HCT116 (cell line): ENCODE results near the gene NCBP3. TPM values are rescaled to one million over a fixed set of nuclear protein-coding genes. Genes with fewer than 3 reads are reported as not detected.

Experiments used
- ATAC-seq: fragments of 200-7000 bp; cut with Tn5 transposase; 2 replicates; pipeline ENCODE4 v1.9.1; 2020; ENCODE audit warnings: mild to moderate bottlenecking, moderate library complexity
- BruUV-seq: library from RNA; stranded (reverse); fragments of 400-500 nt; replicated peaks from 2 replicates; lab custom pipeline; 2021; lab: Mats Ljungman, UMichigan
- CTCF ChIA-PET: fragments of 300-600 bp; sonication (Branson Sonifier 250); formaldehyde crosslinking; loops from one replicate; lab custom pipeline; 2021; ENCODE audit warnings: antibody characterized with exemption; lab: Charles Lee
- POLR2A ChIA-PET: fragments of 300-600, 350-600 bp; sonication (Branson Sonifier 250); formaldehyde crosslinking; loops from one replicate; lab custom pipeline; 2021; ENCODE audit warnings: antibody characterized with exemption; lab: Charles Lee
- RAD21 ChIA-PET, 2 experiments: fragments of 300-600 bp; sonication (Branson Sonifier 250); formaldehyde crosslinking; loops; one replicate each; lab custom pipeline; 2023; ENCODE audit warnings: low total read pairs in 2 of 2; ENCODE audit not compliant: uncharacterized antibody in 2 of 2, unreplicated experiment in 2 of 2, low non-redundant PET in 1 of 2; lab: Charles Lee
- DNase-seq: peaks from one replicate; pipeline ENCODE4 v3.0.0-alpha.2; 2010; ENCODE audit warnings: low read depth, low spot score
- H2AFZ ChIP-seq: fragments of 200-600 bp; shearing (Covaris generic), sonication (generic); 2 replicates; pipeline ENCODE4 v1.6.1; 2017; ENCODE audit warnings: low read depth, mixed run types, mixed read lengths, antibody characterized with exemption, low read length; ENCODE audit not compliant: poor library complexity, severe bottlenecking
- H3K27ac ChIP-seq: 2 replicates; pipeline ENCODE4 v1.5.1; 2012; ENCODE audit warnings: low read depth, low read length
- H3K27me3 ChIP-seq: fragments of 200-600 bp; sonication (generic); 2 replicates; pipeline ENCODE4 v1.6.1; 2016; ENCODE audit warnings: mixed run types, low read length, mixed read lengths; ENCODE audit not compliant: insufficient read depth
- H3K36me3 ChIP-seq, 2 experiments: fragments of 200-500 bp in 1 of 2; fragments of 200-600 bp in 1 of 2; sonication (Bioruptor generic) in 1 of 2; sonication (generic) in 1 of 2; 2 replicates each; pipeline versions ENCODE4 v1.5.1 to v1.6.1; 2014 to 2016; ENCODE audit warnings: low read length in 2 of 2, inconsistent platforms in 1 of 2, mixed read lengths in 1 of 2, mixed run types in 1 of 2; ENCODE audit not compliant: insufficient read depth in 2 of 2, control insufficient read depth in 1 of 2
- H3K4me1 ChIP-seq, 2 experiments: fragments of 200-600 bp in 1 of 2; sonication (generic) in 1 of 2; 2 replicates each; pipeline versions ENCODE4 v1.5.1 to v1.6.1; 2012 to 2017; ENCODE audit warnings: low read length in 2 of 2, inconsistent platforms in 1 of 2, mild to moderate bottlenecking in 1 of 2, mixed read lengths in 1 of 2, mixed run types in 1 of 2, moderate library complexity in 1 of 2; ENCODE audit not compliant: insufficient read depth in 2 of 2, control insufficient read depth in 1 of 2
- H3K4me2 ChIP-seq: fragments of 200-600 bp; sonication (generic); 2 replicates; pipeline ENCODE4 v1.6.1; 2017; ENCODE audit warnings: mixed run types, low read length, mixed read lengths
- H3K4me3 ChIP-seq, 2 experiments: fragments of 200-600 bp in 1 of 2; sonication (generic) in 1 of 2; replicated peaks in 1 of 2; 2 replicates each; pipeline ENCODE4 v1.5.1; 2011 to 2016; ENCODE audit warnings: low read length in 2 of 2, control low read depth in 1 of 2, low read depth in 1 of 2, mild to moderate bottlenecking in 1 of 2, mixed read lengths in 1 of 2, mixed run types in 1 of 2
- H3K79me2 ChIP-seq: fragments of 200-600 bp; sonication (generic); 2 replicates; pipeline ENCODE4 v1.6.1; 2017; ENCODE audit warnings: mild to moderate bottlenecking, mixed run types, low read length, moderate library complexity, mixed read lengths; ENCODE audit not compliant: insufficient read depth
- H3K9ac ChIP-seq: fragments of 200-600 bp; sonication (generic); 2 replicates; pipeline ENCODE4 v1.6.1; 2016; ENCODE audit warnings: low read length, mixed read lengths
- H3K9me2 ChIP-seq: fragments of 200-600 bp; sonication (generic), shearing (Covaris generic); 2 replicates; pipeline ENCODE4 v1.6.1; 2017; ENCODE audit warnings: mixed run types, mild to moderate bottlenecking, moderate library complexity; ENCODE audit not compliant: insufficient read depth
- H3K9me3 ChIP-seq, 2 experiments: fragments of 200-500 bp in 1 of 2; fragments of 200-600 bp in 1 of 2; sonication (Bioruptor generic) in 1 of 2; sonication (generic) in 1 of 2; 2 replicates each; pipeline ENCODE4 v1.6.1; 2014 to 2017; ENCODE audit warnings: low read length in 2 of 2, mixed read lengths in 2 of 2, inconsistent platforms in 1 of 2, low read depth in 1 of 2, mild to moderate bottlenecking in 1 of 2, mixed run types in 1 of 2, moderate library complexity in 1 of 2; ENCODE audit not compliant: control insufficient read depth in 1 of 2, insufficient read depth in 1 of 2
- H4K20me1 ChIP-seq: fragments of 200-600 bp; sonication (generic), shearing (Covaris generic); 2 replicates; pipeline ENCODE4 v1.6.1; 2017; ENCODE audit warnings: mixed run types, mild to moderate bottlenecking, moderate library complexity; ENCODE audit not compliant: insufficient read depth
- CBX3 ChIP-seq: IDR thresholded peaks from 2 replicates; pipeline ENCODE4 v1.6.1; 2012; ENCODE audit warnings: low read depth
- EGR1 ChIP-seq: IDR thresholded peaks from 2 replicates; pipeline ENCODE4 v1.6.1; 2012; ENCODE audit warnings: low read depth
- ELF1 ChIP-seq: IDR thresholded peaks from 2 replicates; pipeline ENCODE4 v1.6.1; 2012; ENCODE audit warnings: low read depth, borderline replicate concordance
- FOSL1 ChIP-seq: IDR thresholded peaks from 2 replicates; pipeline ENCODE4 v1.6.1; 2012; ENCODE audit warnings: low read depth
- SP1 ChIP-seq: IDR thresholded peaks from 2 replicates; pipeline ENCODE4 v1.6.1; 2012; ENCODE audit warnings: low read depth
- TCF7L2 ChIP-seq: IDR thresholded peaks from 2 replicates; pipeline ENCODE4 v1.7.0; 2011; ENCODE audit warnings: borderline replicate concordance, inconsistent platforms; ENCODE audit not compliant: insufficient read depth, insufficient read length; ENCODE audit errors: extremely low read depth
- intact Hi-C: fragments of 100-400 bp; cut with micrococcal nuclease; formaldehyde crosslinking; loops from 2 replicates; pipeline ENCODE4 v1.10.0; 2022
- total RNA-seq: library from RNA; stranded (reverse); gene quantifications from one replicate; pipeline ENCODE4 v1.2.1, GENCODE V29; 2021; ENCODE audit not compliant: unreplicated experiment
- TF ChIP-seq, protein P1 (sequence below): IDR thresholded peaks from 2 replicates; pipeline ENCODE4 v1.6.1; 2011; ENCODE audit warnings: mild to moderate bottlenecking, low read length, moderate library complexity; ENCODE audit not compliant: insufficient replicate concordance; ENCODE audit errors: extremely low read depth
- TF ChIP-seq, protein P2 (sequence below): IDR thresholded peaks from 2 replicates; pipeline ENCODE4 v1.6.1; 2012

The NCBP3 gene
- total RNA-seq, 1 experiment from 2014 or later: 46.5 TPM

DNA sequence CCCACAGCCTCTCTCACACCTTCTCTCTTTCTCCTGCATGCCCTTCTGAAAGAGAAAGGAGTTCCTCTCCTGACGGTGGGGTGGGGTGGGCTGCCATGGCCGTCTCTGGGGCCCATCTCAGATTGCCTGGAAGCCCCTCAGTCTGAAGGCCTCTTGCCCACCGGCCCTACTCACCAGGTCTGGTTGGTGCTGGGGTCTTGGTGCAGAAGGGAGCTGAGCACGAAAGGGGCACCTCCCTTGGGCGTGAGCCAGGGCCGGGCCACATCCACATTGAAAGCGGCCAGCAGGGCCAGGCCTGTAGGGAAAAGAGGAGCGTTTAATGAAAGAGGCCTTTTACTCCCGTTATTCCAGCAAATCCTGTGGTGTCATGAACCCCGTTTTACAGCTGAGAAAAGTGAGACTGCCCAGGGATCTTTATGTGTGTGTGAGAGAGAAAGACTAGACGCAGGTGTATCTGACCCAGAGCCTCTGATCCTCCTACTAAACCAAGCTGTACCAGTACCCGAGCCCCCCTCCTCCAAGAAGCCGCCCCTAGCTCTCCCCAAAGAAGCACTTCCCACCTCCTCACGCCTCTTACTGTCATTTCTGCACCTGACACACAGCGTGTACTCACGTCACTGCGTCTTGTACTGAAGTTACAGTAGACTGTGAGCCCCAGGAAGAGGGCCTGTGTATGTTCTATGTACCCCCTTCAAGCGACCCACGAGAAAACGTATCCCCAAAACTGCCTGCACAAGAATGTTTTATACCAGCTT, 68.5 kb downstream of the NCBP3 start (continued):
- TF ChIP-seq, protein P1, sequence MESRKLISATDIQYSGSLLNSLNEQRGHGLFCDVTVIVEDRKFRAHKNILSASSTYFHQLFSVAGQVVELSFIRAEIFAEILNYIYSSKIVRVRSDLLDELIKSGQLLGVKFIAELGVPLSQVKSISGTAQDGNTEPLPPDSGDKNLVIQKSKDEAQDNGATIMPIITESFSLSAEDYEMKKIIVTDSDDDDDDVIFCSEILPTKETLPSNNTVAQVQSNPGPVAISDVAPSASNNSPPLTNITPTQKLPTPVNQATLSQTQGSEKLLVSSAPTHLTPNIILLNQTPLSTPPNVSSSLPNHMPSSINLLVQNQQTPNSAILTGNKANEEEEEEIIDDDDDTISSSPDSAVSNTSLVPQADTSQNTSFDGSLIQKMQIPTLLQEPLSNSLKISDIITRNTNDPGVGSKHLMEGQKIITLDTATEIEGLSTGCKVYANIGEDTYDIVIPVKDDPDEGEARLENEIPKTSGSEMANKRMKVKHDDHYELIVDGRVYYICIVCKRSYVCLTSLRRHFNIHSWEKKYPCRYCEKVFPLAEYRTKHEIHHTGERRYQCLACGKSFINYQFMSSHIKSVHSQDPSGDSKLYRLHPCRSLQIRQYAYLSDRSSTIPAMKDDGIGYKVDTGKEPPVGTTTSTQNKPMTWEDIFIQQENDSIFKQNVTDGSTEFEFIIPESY: no peak
- TF ChIP-seq TCF7L2 (no peak), SP1 (no peak)

DNA sequence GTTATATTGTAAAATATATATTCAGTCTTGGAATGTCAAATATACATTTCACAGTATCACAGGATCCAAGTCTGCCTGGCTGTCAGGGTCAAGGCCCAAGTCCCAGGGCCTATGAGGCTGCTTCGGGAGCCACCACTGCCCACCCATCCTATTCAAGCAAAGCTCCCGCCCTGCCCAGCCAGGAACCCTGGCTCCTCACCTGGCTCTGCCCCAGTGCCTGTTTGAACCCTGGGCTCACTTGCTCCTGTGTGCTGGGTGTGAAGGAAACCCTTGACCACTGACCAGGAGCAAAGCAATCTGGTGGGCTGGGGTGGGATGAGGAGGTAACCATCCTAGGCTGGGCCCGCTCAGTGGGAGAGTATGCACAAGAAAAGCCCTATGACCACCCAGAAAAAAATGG, 72.1 kb downstream of the NCBP3 start:
- no peaks in the 10 kb centered on the region for H4K20me1 ChIP-seq
- intact Hi-C loops: no loop called here
- RAD21 ChIA-PET: no interaction called here
- CTCF ChIA-PET: interaction anchor here (1.2 kb wide), 1 partner anchor 36 kb away, joined by 4 read pairs; no protein-coding TSS in a partner anchor
- TF ChIP-seq FOSL1: no peak
- TF ChIP-seq ELF1: no peak
- TF ChIP-seq, protein P2, sequence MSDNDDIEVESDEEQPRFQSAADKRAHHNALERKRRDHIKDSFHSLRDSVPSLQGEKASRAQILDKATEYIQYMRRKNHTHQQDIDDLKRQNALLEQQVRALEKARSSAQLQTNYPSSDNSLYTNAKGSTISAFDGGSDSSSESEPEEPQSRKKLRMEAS: no peak
- no peak for TF ChIP-seq EGR1
- TF ChIP-seq CBX3: no peak
- no peak for TF ChIP-seq TCF7L2
- no peak; the same call in 1 of the 2 replicates for ATAC-seq
- H3K4me1 ChIP-seq: peaks cover 0 to 15% of the 10 kb centered on the region in 2 experiments; a peak in 2 of 4 replicates
- H3K79me2 ChIP-seq: no peaks in the 10 kb centered on the region
- POLR2A ChIA-PET: no interaction called here
- H3K27ac ChIP-seq: no peak overlapping the region
- H3K4me3 ChIP-seq: no peak overlapping the region
- H3K4me2 ChIP-seq: peak overlapping the region; percentile 44; the same call in 1 of the 2 replicates
- H3K27me3 ChIP-seq: no peaks in the 10 kb centered on the region
- no peak overlapping the region for H2AFZ ChIP-seq
- no peak overlapping the region for H3K9ac ChIP-seq
- H3K9me2 ChIP-seq: no peaks in the 10 kb centered on the region
- no TSS peak for BruUV-seq
- H3K36me3 ChIP-seq: no peaks in the 10 kb centered on the region
- DNase-seq: no peak
- no peaks in the 10 kb centered on the region for H3K9me3 ChIP-seq
